IPS-18a (cell line): Measurements from ENCODE around the gene IQGAP1.

ENCODE experiments used
- H3K27ac ChIP-seq: one replicate; pipeline ENCODE4 v1.5.1; 2013; ENCODE audit warnings: low read length
- H3K27me3 ChIP-seq: one replicate; pipeline ENCODE4 v1.6.1; 2013; ENCODE audit warnings: mild to moderate bottlenecking, low read length; ENCODE audit not compliant: control insufficient read depth, insufficient read depth
- H3K36me3 ChIP-seq: one replicate; pipeline ENCODE4 v1.6.1; 2013; ENCODE audit warnings: low read depth, low read length; ENCODE audit not compliant: control insufficient read depth
- H3K4me1 ChIP-seq: one replicate; pipeline ENCODE4 v1.6.1; 2013; ENCODE audit warnings: low read depth, low read length; ENCODE audit not compliant: control insufficient read depth
- H3K4me3 ChIP-seq: one replicate; pipeline ENCODE4 v1.5.1; 2013; ENCODE audit warnings: low read length
- H3K9ac ChIP-seq: one replicate; pipeline ENCODE4 v1.6.1; 2013; ENCODE audit warnings: mild to moderate bottlenecking, low read length, moderate library complexity
- H3K9me3 ChIP-seq: one replicate; pipeline ENCODE4 v1.6.1; 2013; ENCODE audit warnings: low read depth, low read length; ENCODE audit not compliant: control insufficient read depth

The IQGAP1 gene

DNA sequence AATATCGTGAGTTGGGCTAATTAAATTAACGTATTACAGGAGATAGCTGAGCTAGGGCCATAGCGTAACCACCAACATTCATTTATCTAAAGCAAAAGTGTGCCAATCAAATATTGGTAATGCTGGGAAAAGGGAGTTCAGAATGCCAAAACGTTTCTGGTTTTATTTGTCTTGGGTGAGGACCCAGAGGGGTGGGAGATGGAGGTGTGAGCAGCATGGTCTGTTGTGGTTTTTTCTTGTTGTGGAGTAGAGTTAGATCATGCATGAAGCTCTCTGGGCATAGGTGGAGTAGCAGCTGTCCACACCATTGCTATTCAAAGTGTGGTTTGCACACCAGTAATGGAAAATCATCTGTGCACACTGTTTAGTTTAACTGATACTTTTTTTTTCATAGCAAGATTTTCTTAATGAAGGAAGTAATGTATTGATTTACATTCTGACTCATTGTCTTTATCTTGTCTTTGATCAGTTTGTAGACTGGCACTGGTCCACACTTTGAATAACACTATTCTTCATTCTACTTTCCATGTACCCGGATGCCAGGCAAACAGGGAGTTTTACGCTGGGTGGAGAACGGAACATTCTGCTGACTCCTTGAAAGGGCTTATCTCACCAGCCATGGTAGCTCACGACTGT lies 90.9 kb downstream of the IQGAP1 start:
- Histone ChIP-seq H3K36me3 (peaks cover 40% of the 10 kb centered on the region), H3K4me3 (no peak overlapping the region), H3K9me3 (no peaks in the 10 kb centered on the region), H3K9ac (no peak overlapping the region), H3K4me1 (no peaks in the 10 kb centered on the region), H3K27ac (no peak overlapping the region), H3K27me3 (no peaks in the 10 kb centered on the region)

DNA sequence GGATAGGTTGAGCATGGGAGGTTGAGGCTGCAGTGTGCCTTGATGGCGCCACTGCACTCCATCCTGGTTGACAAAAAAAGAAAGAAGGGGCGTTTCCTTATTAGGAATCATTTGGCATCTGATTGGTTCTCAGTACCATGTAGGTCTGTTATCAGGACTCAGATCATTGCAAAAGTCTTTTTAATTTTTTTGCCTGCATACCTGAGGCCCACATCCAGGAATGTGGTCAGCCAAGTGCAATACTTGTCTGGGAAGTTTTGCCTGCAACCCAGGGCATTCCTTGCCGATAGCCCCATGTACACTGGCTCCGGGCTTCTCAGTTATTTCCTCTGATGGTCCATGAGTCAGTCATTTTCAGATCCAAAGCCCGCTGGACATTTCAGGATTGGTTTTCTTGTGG lies 91.6 kb downstream of the IQGAP1 start:
- Histone ChIP-seq H3K36me3 (peaks cover 38% of the 10 kb centered on the region), H3K4me3 (no peak overlapping the region), H3K9me3 (no peaks in the 10 kb centered on the region), H3K9ac (no peak overlapping the region), H3K27ac (no peak overlapping the region), H3K27me3 (no peaks in the 10 kb centered on the region), H3K4me1 (no peaks in the 10 kb centered on the region)

DNA sequence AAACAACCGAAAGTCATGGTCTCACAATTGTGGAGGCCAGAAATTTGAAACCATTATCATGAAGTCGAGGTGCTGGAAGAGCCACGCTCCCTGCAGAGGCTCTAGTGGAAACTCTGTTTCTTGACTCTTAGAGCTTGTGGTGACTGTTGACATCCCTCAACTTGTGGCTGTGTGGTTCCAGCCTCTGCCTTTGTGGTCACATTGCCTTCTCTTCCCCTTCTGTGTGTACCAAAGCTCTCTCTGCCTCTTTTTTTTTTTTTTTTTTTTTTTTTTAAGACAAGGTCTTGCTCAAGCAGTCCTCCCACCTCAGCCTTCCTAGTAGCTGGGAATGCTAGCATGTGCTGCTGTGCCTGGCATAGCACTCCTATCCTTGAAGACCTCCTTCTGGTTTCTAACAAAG lies 93.0 kb downstream of the IQGAP1 start:
- no peak overlapping the region for H3K9ac ChIP-seq
- H3K9me3 ChIP-seq: no peaks in the 10 kb centered on the region
- H3K4me3 ChIP-seq: no peak overlapping the region
- no peaks in the 10 kb centered on the region for H3K27me3 ChIP-seq
- peaks cover 50% of the 10 kb centered on the region for H3K36me3 ChIP-seq
- H3K4me1 ChIP-seq: no peaks in the 10 kb centered on the region
- H3K27ac ChIP-seq: no peak overlapping the region

DNA sequence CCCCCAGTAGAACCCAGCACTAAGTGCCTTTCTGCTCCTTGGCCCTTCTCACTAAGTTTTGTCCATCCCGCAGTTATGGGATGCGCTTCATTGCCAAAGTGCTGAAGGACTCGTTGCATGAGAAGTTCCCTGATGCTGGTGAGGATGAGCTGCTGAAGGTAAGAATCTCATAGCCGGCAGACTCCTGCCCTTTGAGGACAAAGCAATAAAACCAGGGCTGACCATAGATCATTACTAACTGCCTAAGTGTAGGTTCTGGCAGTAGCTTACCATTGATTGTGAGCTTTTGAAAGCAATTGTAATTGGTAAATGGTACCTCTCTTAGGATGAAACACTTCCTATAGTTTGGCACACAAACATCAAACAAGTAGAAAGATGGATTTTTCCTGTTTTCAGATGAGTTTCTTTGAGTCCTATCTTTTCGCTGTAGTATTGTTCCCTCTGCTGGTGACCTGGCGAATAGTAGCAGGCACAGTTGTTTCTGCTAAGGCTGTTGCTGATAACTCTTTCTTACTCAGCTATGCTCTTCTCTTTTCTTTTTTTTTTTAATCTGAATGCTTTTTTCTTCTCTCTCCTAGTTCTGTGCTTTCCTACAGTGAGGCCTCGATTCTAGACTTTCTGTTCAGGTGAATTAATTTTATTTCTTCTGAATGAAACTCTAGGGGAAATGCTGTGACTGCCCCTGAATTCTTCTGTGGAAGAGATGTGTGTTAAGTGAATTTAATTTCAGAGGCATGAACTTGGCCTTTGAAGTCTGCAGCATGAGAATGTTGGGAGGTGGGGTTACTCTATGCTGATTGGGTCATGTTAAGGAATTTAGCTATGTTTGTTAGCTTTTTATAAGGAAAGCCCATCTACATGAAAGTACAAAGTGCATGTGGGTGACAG lies 94.3 kb downstream of the IQGAP1 start:
- no peaks in the 10 kb centered on the region for H3K27me3 ChIP-seq
- H3K9me3 ChIP-seq: no peaks in the 10 kb centered on the region
- no peak overlapping the region for H3K27ac ChIP-seq
- no peak overlapping the region for H3K9ac ChIP-seq
- no peaks in the 10 kb centered on the region for H3K4me1 ChIP-seq
- H3K36me3 ChIP-seq: peaks cover 55% of the 10 kb centered on the region
- H3K4me3 ChIP-seq: no peak overlapping the region

DNA sequence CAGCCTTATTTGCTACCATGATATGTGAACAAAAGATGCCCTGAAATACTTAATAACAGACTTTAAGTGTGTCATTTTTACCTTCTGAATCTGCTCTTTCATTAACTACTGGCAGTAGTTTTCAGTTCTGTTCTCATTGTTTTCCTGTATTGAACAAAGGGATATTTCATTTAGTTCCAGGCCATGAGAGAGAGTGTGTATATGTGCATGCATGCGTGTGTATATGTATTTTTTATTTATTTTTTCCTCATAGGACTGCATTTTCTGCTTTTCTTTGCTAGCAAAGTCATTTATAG lies 94.9 kb downstream of the IQGAP1 start:
- Histone ChIP-seq H3K36me3 (peaks cover 54% of the 10 kb centered on the region), H3K9ac (no peak overlapping the region), H3K27ac (no peak overlapping the region), H3K4me3 (no peak overlapping the region), H3K4me1 (no peaks in the 10 kb centered on the region), H3K27me3 (no peaks in the 10 kb centered on the region), H3K9me3 (no peaks in the 10 kb centered on the region)

DNA sequence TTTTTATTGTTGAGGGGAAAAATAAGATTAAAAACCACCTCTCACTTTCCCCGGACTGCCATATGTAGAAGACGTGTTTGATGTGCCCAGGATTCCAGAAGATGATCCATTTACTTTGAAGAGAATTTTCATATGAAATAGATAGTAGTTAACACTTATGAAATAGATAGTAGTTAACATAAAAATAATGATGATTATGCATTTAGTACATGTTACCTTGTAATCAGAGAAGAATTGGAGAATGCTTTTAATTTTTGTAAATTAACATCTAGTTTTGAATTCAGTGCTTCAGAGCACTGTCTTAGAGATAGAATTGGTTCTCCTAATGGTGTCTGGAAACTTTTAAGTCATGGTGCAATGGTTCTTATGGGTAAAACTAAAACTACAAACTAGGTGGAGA lies 95.6 kb downstream of the IQGAP1 start:
- H3K27ac ChIP-seq: no peak overlapping the region
- peaks cover 50% of the 10 kb centered on the region for H3K36me3 ChIP-seq
- no peak overlapping the region for H3K4me3 ChIP-seq
- H3K4me1 ChIP-seq: no peaks in the 10 kb centered on the region
- H3K27me3 ChIP-seq: no peaks in the 10 kb centered on the region
- H3K9ac ChIP-seq: no peak overlapping the region
- H3K9me3 ChIP-seq: no peaks in the 10 kb centered on the region

DNA sequence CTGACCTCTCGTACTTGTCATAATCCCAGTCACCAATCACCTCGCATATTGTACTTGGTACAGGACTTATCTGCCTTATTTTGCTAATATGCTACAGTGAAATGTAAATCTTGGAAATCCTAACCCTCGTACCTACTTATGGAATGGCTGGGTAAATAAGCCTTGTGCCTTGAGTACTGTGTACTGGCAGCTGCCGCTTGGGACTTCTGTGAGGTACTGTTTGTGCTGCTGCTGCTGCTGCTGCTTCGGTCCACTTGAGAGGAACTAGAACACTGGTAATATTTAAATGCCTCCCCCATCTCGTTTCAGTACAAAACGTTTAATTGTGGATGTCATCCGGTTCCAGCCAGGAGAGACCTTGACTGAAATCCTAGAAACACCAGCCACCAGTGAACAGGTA lies 99.1 kb downstream of the IQGAP1 start:
- H3K36me3 ChIP-seq: peaks cover 59% of the 10 kb centered on the region
- H3K27me3 ChIP-seq: no peaks in the 10 kb centered on the region
- no peaks in the 10 kb centered on the region for H3K9me3 ChIP-seq
- no peaks in the 10 kb centered on the region for H3K4me1 ChIP-seq
- no peak overlapping the region for H3K4me3 ChIP-seq
- H3K27ac ChIP-seq: no peak overlapping the region
- no peak overlapping the region for H3K9ac ChIP-seq

DNA sequence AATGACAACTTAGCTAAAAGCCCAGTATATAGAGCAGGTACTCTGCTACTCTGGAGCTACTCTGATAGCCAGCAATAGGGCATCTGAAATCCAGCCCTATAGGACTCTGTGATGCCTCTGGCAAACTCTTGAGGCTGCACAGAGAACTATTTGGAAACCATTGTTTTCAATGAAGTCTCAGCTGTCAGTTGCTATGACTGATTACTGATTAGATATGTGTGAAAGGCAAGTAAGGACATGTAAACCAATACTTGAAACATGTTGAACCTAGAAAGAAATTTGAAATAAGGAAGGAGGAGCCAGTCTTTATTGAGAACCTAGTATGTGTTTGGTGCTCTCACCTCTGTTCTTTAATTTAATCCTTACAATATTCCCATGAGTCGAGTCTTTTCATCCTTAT lies 101.5 kb downstream of the IQGAP1 start:
- no peaks in the 10 kb centered on the region for H3K27me3 ChIP-seq
- no peak overlapping the region for H3K27ac ChIP-seq
- no peaks in the 10 kb centered on the region for H3K9me3 ChIP-seq
- H3K4me3 ChIP-seq: no peak overlapping the region
- no peak overlapping the region for H3K9ac ChIP-seq
- H3K36me3 ChIP-seq: peaks cover 60% of the 10 kb centered on the region
- no peaks in the 10 kb centered on the region for H3K4me1 ChIP-seq

DNA sequence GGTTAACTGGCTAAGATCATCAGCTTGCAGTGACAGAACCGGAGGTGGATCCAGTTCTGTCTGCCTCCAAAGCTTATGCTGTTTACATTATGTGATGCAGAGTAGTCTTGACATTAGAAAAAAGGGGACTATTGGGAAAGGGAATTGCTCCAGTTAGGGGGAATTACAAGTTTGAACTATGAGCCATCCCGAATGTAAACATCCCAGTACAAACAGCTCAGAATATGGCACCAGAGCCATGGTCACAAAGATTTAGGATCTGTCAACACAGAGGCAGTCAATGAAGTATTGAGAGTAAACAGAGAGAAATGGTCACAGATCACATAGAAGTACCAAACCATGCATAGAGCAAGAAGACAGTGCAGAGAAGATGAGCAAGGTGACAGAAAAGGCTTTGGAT lies 101.9 kb downstream of the IQGAP1 start:
- no peak overlapping the region for H3K4me3 ChIP-seq
- peaks cover 61% of the 10 kb centered on the region for H3K36me3 ChIP-seq
- H3K4me1 ChIP-seq: no peaks in the 10 kb centered on the region
- no peak overlapping the region for H3K9ac ChIP-seq
- H3K27me3 ChIP-seq: no peaks in the 10 kb centered on the region
- no peaks in the 10 kb centered on the region for H3K9me3 ChIP-seq
- H3K27ac ChIP-seq: no peak overlapping the region

DNA sequence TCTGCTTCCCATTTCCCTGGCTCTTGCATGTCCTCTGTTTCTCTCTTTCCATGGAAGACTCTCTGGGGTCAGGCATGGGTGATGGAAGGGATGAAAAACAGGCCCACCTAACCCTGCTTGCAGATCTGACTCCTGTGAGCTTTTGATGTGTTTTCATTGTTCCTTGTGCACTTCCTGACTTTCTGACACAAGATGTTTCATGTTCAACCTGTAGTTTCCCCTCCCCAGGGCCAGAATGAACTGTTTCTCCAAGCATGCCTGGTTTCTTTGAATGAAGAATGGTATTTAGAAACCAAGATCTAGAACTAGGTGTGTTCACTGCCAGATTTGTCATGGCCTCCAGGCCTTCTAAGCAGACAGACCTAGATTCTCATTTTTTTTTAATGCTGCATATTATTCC lies 105.6 kb downstream of the IQGAP1 start:
- Histone ChIP-seq H3K27me3 (no peaks in the 10 kb centered on the region), H3K9me3 (no peaks in the 10 kb centered on the region), H3K4me3 (no peak overlapping the region), H3K36me3 (peaks cover 42% of the 10 kb centered on the region), H3K27ac (no peak overlapping the region), H3K4me1 (no peaks in the 10 kb centered on the region), H3K9ac (no peak overlapping the region)

DNA sequence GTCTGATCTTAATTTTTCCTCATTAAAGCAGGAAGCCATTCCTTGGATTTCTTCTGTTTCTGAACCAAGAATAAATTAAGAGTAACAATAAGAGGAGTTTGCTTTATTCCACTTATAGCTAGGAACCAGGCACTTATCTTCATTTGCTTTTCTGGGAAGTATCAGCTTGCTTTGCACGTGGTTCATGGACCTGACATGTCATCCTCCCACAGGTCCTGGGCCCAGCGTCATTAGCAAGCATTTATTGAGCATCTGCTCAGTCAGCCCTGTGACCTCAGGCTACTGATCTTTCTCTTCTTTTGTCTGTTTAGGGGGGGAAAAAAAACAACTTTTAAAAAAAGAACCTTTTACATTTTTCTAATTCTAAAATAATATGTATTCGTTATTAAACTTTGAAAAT lies 107.0 kb downstream of the IQGAP1 start:
- Histone ChIP-seq H3K27ac (no peak overlapping the region), H3K36me3 (peaks cover 53% of the 10 kb centered on the region), H3K4me3 (no peak overlapping the region), H3K4me1 (no peaks in the 10 kb centered on the region), H3K9ac (no peak overlapping the region), H3K27me3 (no peaks in the 10 kb centered on the region), H3K9me3 (no peaks in the 10 kb centered on the region)

DNA sequence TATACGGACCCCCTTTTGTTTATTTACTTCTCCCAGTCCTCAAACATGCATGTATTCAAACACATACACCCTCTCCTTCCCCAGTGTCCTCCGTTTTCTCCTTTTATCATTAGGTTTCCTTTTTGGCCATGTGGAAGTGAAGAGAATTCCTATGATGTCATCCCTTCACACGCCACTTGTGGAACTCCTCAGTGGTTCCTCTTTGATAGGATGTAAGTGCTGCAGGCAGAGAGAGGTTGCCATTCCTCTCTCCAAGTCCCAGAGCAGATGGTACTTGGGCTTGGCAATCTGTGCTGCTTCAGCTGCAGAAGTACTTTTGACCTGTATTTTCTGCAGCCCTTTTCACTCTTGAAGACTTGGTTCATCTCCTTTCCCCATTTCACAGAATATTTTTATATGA lies 108.7 kb downstream of the IQGAP1 start:
- peaks cover 50% of the 10 kb centered on the region for H3K36me3 ChIP-seq
- no peaks in the 10 kb centered on the region for H3K27me3 ChIP-seq
- no peak overlapping the region for H3K27ac ChIP-seq
- no peaks in the 10 kb centered on the region for H3K9me3 ChIP-seq
- H3K4me3 ChIP-seq: no peak overlapping the region
- no peak overlapping the region for H3K9ac ChIP-seq
- no peaks in the 10 kb centered on the region for H3K4me1 ChIP-seq
